ENCODE results near the gene ITPKB.
"Not testable (repeated sequence)": the region's sequence is repeated elsewhere in the genome, so short reads cannot be mapped to it uniquely, and the experiment has no call there.

ITPKB gene

GRCh38 chr1:226641671-226642231 lies 97.3 kb downstream of the ITPKB start:
- H3K36me3 ChIP-seq (ENCODE audit: control insufficient read depth, insufficient read depth, low read length) = peaks cover 35% of the 10 kb centered on the region
- TF ChIP-seq CTCF (IDR thresholded peaks at IDR 0.05; ENCODE audit: insufficient read depth, low read length, poor library complexity, severe bottlenecking) = no peak
- DNase-seq (ENCODE audit: extremely low read depth, insufficient read length) = no peak

GRCh38 chr1:226640321-226641136 lies 98.6 kb downstream of the ITPKB start:
- H3K27me3 ChIP-seq (replicated peaks; ENCODE audit: control insufficient read depth, insufficient read depth, low read length) = no peaks in the 10 kb centered on the region
- no peak for TF ChIP-seq CTCF (IDR thresholded peaks at IDR 0.05; ENCODE audit: insufficient read depth, low read length, poor library complexity, severe bottlenecking)
- peaks cover 31% of the 10 kb centered on the region for H3K36me3 ChIP-seq (ENCODE audit: control insufficient read depth, insufficient read depth, low read length)
- H3K4me3 ChIP-seq (replicated peaks; ENCODE audit: low read depth, low read length) = no peak overlapping the region
- no peak for DNase-seq (ENCODE audit: extremely low read depth, insufficient read length)

More at GRCh38 chr1:226641671-226642231, 97.3 kb downstream of the ITPKB start:
- Histone ChIP-seq H3K4me3 (replicated peaks; ENCODE audit: low read depth, low read length) (no peak overlapping the region), H3K27me3 (replicated peaks; ENCODE audit: control insufficient read depth, insufficient read depth, low read length) (no peaks in the 10 kb centered on the region)

- Histone ChIP-seq H3K36me3 (ENCODE audit: control insufficient read depth, insufficient read depth, low read length) (peaks cover 27% of the 10 kb centered on the region), H3K4me3 (replicated peaks; ENCODE audit: low read depth, low read length) (no peak overlapping the region), H3K27me3 (replicated peaks; ENCODE audit: control insufficient read depth, insufficient read depth, low read length) (no peaks in the 10 kb centered on the region)
- DNase-seq (ENCODE audit: extremely low read depth, insufficient read length) = no peak
- TF ChIP-seq CTCF (IDR thresholded peaks at IDR 0.05; ENCODE audit: insufficient read depth, low read length, poor library complexity, severe bottlenecking) = no peak
Measured at GRCh38 chr1:226639631-226640061, 99.4 kb downstream of the ITPKB start.

- H3K36me3 ChIP-seq (ENCODE audit: control insufficient read depth, insufficient read depth, low read length) = peaks cover 30% of the 10 kb centered on the region
- not testable (repeated sequence) for DNase-seq (ENCODE audit: extremely low read depth, insufficient read length); H3K4me3 ChIP-seq (replicated peaks; ENCODE audit: low read depth, low read length); H3K27me3 ChIP-seq (replicated peaks; ENCODE audit: control insufficient read depth, insufficient read depth, low read length)
Measured at GRCh38 chr1:226639206-226639605, 99.9 kb downstream of the ITPKB start.

GRCh38 chr1:226638608-226639007 lies 100.5 kb downstream of the ITPKB start:
- Histone ChIP-seq H3K4me3 (replicated peaks; ENCODE audit: low read depth, low read length) (no peak overlapping the region), H3K36me3 (ENCODE audit: control insufficient read depth, insufficient read depth, low read length) (peaks cover 31% of the 10 kb centered on the region), H3K27me3 (replicated peaks; ENCODE audit: control insufficient read depth, insufficient read depth, low read length) (no peaks in the 10 kb centered on the region)
- DNase-seq (ENCODE audit: extremely low read depth, insufficient read length) = no peak
- TF ChIP-seq CTCF (IDR thresholded peaks at IDR 0.05; ENCODE audit: insufficient read depth, low read length, poor library complexity, severe bottlenecking) = no peak

GRCh38 chr1:226638001-226638601 lies 101.0 kb downstream of the ITPKB start:
- DNase-seq (ENCODE audit: extremely low read depth, insufficient read length) = no peak
- H3K36me3 ChIP-seq (ENCODE audit: control insufficient read depth, insufficient read depth, low read length) = peaks cover 32% of the 10 kb centered on the region
- no peak overlapping the region for H3K4me3 ChIP-seq (replicated peaks; ENCODE audit: low read depth, low read length)
- H3K27me3 ChIP-seq (replicated peaks; ENCODE audit: control insufficient read depth, insufficient read depth, low read length) = no peaks in the 10 kb centered on the region
- no peak for TF ChIP-seq CTCF (IDR thresholded peaks at IDR 0.05; ENCODE audit: insufficient read depth, low read length, poor library complexity, severe bottlenecking)
